ENCODE measurements around the gene TRIM37. TPM values are rescaled to one million over a fixed set of nuclear protein-coding genes. Genes with fewer than 3 reads are reported as not detected.

TRIM37 gene
- total RNA-seq, 1 donor from 2014 or later: 25.4 TPM

GRCh38 chr17:59001158-59001814 is 105.4 kb downstream of the TRIM37 start:
- Histone ChIP-seq H3K79me2 (ENCODE audit: insufficient read depth, low read length) (no peaks in the 10 kb centered on the region), H3K4me1 (ENCODE audit: insufficient read depth, low read length) (peaks cover 29% of the 10 kb centered on the region), H3K9ac (ENCODE audit: low read length) (peak overlapping the region; percentile 69), H3K27ac (ENCODE audit: low read depth, low read length) (peak overlapping the region; percentile 69), H3K9me3 (ENCODE audit: insufficient read depth, low read depth, low read length) (no peaks in the 10 kb centered on the region), H3K36me3 (ENCODE audit: insufficient read depth, low read length) (no peaks in the 10 kb centered on the region), H3K4me3 (ENCODE audit: insufficient read depth, low read depth, low read length) (peak overlapping the region; percentile 40), H2AFZ (ENCODE audit: low read depth, low read length) (peak overlapping the region; percentile 7), H3K27me3 (ENCODE audit: insufficient read depth, low read length) (no peaks in the 10 kb centered on the region), H3K4me2 (ENCODE audit: low read length) (peak overlapping the region; percentile 81), H4K20me1 (ENCODE audit: insufficient read depth, low read length) (no peaks in the 10 kb centered on the region)
- Mint-ChIP-seq H3K4me3 (ENCODE audit: unreplicated experiment) (peak overlapping the region; percentile 34), H3K27me3 (ENCODE audit: low read depth, unreplicated experiment) (no peaks in the 10 kb centered on the region), H3K4me1 (ENCODE audit: low read depth, unreplicated experiment) (peaks cover 15% of the 10 kb centered on the region), H3K27ac (ENCODE audit: unreplicated experiment) (peak overlapping the region; percentile 94), H3K9me3 (ENCODE audit: unreplicated experiment) (no peaks in the 10 kb centered on the region), H3K36me3 (ENCODE audit: low read depth, unreplicated experiment) (peaks cover 3% of the 10 kb centered on the region)
- FAIRE-seq (peak; percentile 63), DNase-seq (ENCODE audit: low read depth) (peak; percentile 82)
- TF ChIP-seq CTCF (IDR thresholded peaks at IDR 0.05; ENCODE audit: insufficient read depth, low read depth, low read length) (no peak), EZH2 (IDR thresholded peaks at IDR 0.05; ENCODE audit: insufficient read depth, low read length) (no peak)

- Mint-ChIP-seq H3K4me3 (ENCODE audit: unreplicated experiment) (no peak overlapping the region), H3K4me1 (ENCODE audit: low read depth, unreplicated experiment) (peaks cover 15% of the 10 kb centered on the region), H3K27ac (ENCODE audit: unreplicated experiment) (no peak overlapping the region), H3K9me3 (ENCODE audit: unreplicated experiment) (no peaks in the 10 kb centered on the region), H3K27me3 (ENCODE audit: low read depth, unreplicated experiment) (no peaks in the 10 kb centered on the region), H3K36me3 (ENCODE audit: low read depth, unreplicated experiment) (peaks cover 3% of the 10 kb centered on the region)
- Histone ChIP-seq H3K27me3 (ENCODE audit: insufficient read depth, low read length) (no peaks in the 10 kb centered on the region), H3K4me2 (ENCODE audit: low read length) (no peak overlapping the region), H3K36me3 (ENCODE audit: insufficient read depth, low read length) (no peaks in the 10 kb centered on the region), H3K4me1 (ENCODE audit: insufficient read depth, low read length) (peaks cover 32% of the 10 kb centered on the region), H3K27ac (ENCODE audit: low read depth, low read length) (no peak overlapping the region), H3K4me3 (ENCODE audit: insufficient read depth, low read depth, low read length) (no peak overlapping the region), H3K79me2 (ENCODE audit: insufficient read depth, low read length) (no peaks in the 10 kb centered on the region), H3K9ac (ENCODE audit: low read length) (no peak overlapping the region), H4K20me1 (ENCODE audit: insufficient read depth, low read length) (no peaks in the 10 kb centered on the region), H2AFZ (ENCODE audit: low read depth, low read length) (no peak overlapping the region), H3K9me3 (ENCODE audit: insufficient read depth, low read depth, low read length) (no peaks in the 10 kb centered on the region)
- FAIRE-seq: no peak
- TF ChIP-seq CTCF (IDR thresholded peaks at IDR 0.05; ENCODE audit: insufficient read depth, low read depth, low read length) (no peak), EZH2 (IDR thresholded peaks at IDR 0.05; ENCODE audit: insufficient read depth, low read length) (no peak)
- DNase-seq (ENCODE audit: low read depth): no peak
These were observed 106.7 kb downstream of the TRIM37 start for GRCh38 chr17:59000022-59000421.

GRCh38 chr17:58999500-58999899 is 107.2 kb downstream of the TRIM37 start:
- Mint-ChIP-seq H3K9me3 (ENCODE audit: unreplicated experiment) (no peaks in the 10 kb centered on the region), H3K27me3 (ENCODE audit: low read depth, unreplicated experiment) (no peaks in the 10 kb centered on the region), H3K36me3 (ENCODE audit: low read depth, unreplicated experiment) (peaks cover 3% of the 10 kb centered on the region), H3K27ac (ENCODE audit: unreplicated experiment) (no peak overlapping the region), H3K4me3 (ENCODE audit: unreplicated experiment) (no peak overlapping the region), H3K4me1 (ENCODE audit: low read depth, unreplicated experiment) (peaks cover 15% of the 10 kb centered on the region)
- Histone ChIP-seq H4K20me1 (ENCODE audit: insufficient read depth, low read length) (no peaks in the 10 kb centered on the region), H3K4me3 (ENCODE audit: insufficient read depth, low read depth, low read length) (no peak overlapping the region), H3K27ac (ENCODE audit: low read depth, low read length) (no peak overlapping the region), H3K4me2 (ENCODE audit: low read length) (no peak overlapping the region), H3K4me1 (ENCODE audit: insufficient read depth, low read length) (peaks cover 32% of the 10 kb centered on the region), H3K9me3 (ENCODE audit: insufficient read depth, low read depth, low read length) (no peaks in the 10 kb centered on the region), H3K9ac (ENCODE audit: low read length) (no peak overlapping the region), H2AFZ (ENCODE audit: low read depth, low read length) (no peak overlapping the region), H3K27me3 (ENCODE audit: insufficient read depth, low read length) (no peaks in the 10 kb centered on the region), H3K36me3 (ENCODE audit: insufficient read depth, low read length) (no peaks in the 10 kb centered on the region), H3K79me2 (ENCODE audit: insufficient read depth, low read length) (no peaks in the 10 kb centered on the region)
- FAIRE-seq (no peak), DNase-seq (ENCODE audit: low read depth) (no peak)
- TF ChIP-seq CTCF (IDR thresholded peaks at IDR 0.05; ENCODE audit: insufficient read depth, low read depth, low read length) (no peak), EZH2 (IDR thresholded peaks at IDR 0.05; ENCODE audit: insufficient read depth, low read length) (no peak)

All from astrocyte (in vitro differentiated cells and primary cell).